Measurements from ENCODE around the gene TMEM248. TPM values are rescaled to one million over a fixed set of nuclear protein-coding genes. Genes with fewer than 3 reads are reported as not detected.
"Not testable (repeated sequence)": the region's sequence is repeated elsewhere in the genome, so short reads cannot be mapped to it uniquely, and the experiment has no call there.

The TMEM248 gene
- total RNA-seq, 2 experiments from 2014 or later, result 64.7 to 67.4 TPM

GRCh38 chr7:66974986-66975590 lies 54.1 kb downstream of the TMEM248 start:
- Mint-ChIP-seq H3K36me3 (ENCODE audit: low read depth) (no peaks in the 10 kb centered on the region), H3K27ac (no peak overlapping the region), H3K9me3 (peaks cover 3% of the 10 kb centered on the region), H3K27me3 (no peaks in the 10 kb centered on the region), H3K4me1 (ENCODE audit: low read depth) (no peaks in the 10 kb centered on the region), H3K4me3 (no peak overlapping the region)
- no peaks in the 10 kb centered on the region for H3K27me3 ChIP-seq (ENCODE audit: control insufficient read depth in 1 of 2, insufficient read depth in 2 of 2, low read length in 2 of 2)
- no peak overlapping the region for H3K27ac ChIP-seq (ENCODE audit: low read depth in 1 of 2, low read length in 2 of 2)
- intact Hi-C loops (cut with DNase I, micrococcal nuclease), result no loop called here
- POLR2A ChIA-PET, result no interaction called here
- CTCF ChIA-PET, result no interaction called here
- H3K36me3 ChIP-seq (ENCODE audit: insufficient read depth, low read length), result no peaks in the 10 kb centered on the region
- no peaks in the 10 kb centered on the region for H3K4me1 ChIP-seq (ENCODE audit: insufficient read depth, low read length)
- H3K9me3 ChIP-seq (ENCODE audit: control insufficient read depth in 1 of 2, insufficient read depth in 1 of 2, low read length in 2 of 2), result peaks cover under 1 to 9% of the 10 kb centered on the region in 2 experiments
- no peak overlapping the region for H3K4me3 ChIP-seq (ENCODE audit: low read length)
- DNase-seq (no peak), ATAC-seq (ENCODE audit: poor library complexity) (no peak)
- TF ChIP-seq CTCF (IDR thresholded peaks at IDR 0.05), result no peak

- ATAC-seq (ENCODE audit: poor library complexity); H3K27me3 Mint-ChIP-seq; H3K4me3 ChIP-seq (ENCODE audit: low read length); H3K27me3 ChIP-seq (ENCODE audit: control insufficient read depth in 1 of 2, insufficient read depth in 2 of 2, low read length in 2 of 2); DNase-seq; H3K4me1 Mint-ChIP-seq (ENCODE audit: low read depth); H3K27ac ChIP-seq (ENCODE audit: low read depth in 1 of 2, low read length in 2 of 2); H3K4me1 ChIP-seq (ENCODE audit: insufficient read depth, low read length); CTCF ChIA-PET; intact Hi-C loops (cut with DNase I, micrococcal nuclease); H3K27ac Mint-ChIP-seq; H3K36me3 Mint-ChIP-seq (ENCODE audit: low read depth); H3K36me3 ChIP-seq (ENCODE audit: insufficient read depth, low read length); POLR2A ChIA-PET; H3K4me3 Mint-ChIP-seq: not testable (repeated sequence)
- H3K9me3 ChIP-seq (ENCODE audit: control insufficient read depth in 1 of 2, insufficient read depth in 1 of 2, low read length in 2 of 2), result peaks cover 8 to 18% of the 10 kb centered on the region in 2 experiments
- H3K9me3 Mint-ChIP-seq, result peaks cover 13% of the 10 kb centered on the region
Observed at GRCh38 chr7:66978312-66978711, 57.3 kb downstream of the TMEM248 start.

- POLR2A ChIA-PET; H3K27ac Mint-ChIP-seq; ATAC-seq (ENCODE audit: poor library complexity); H3K4me1 ChIP-seq (ENCODE audit: insufficient read depth, low read length); H3K4me3 Mint-ChIP-seq; DNase-seq; CTCF ChIA-PET; H3K4me3 ChIP-seq (ENCODE audit: low read length); H3K4me1 Mint-ChIP-seq (ENCODE audit: low read depth); H3K27ac ChIP-seq (ENCODE audit: low read depth in 1 of 2, low read length in 2 of 2); H3K27me3 ChIP-seq (ENCODE audit: control insufficient read depth in 1 of 2, insufficient read depth in 2 of 2, low read length in 2 of 2); H3K36me3 ChIP-seq (ENCODE audit: insufficient read depth, low read length); intact Hi-C loops (cut with DNase I, micrococcal nuclease); H3K36me3 Mint-ChIP-seq (ENCODE audit: low read depth); H3K27me3 Mint-ChIP-seq: not testable (repeated sequence)
- peaks cover 13% of the 10 kb centered on the region for H3K9me3 Mint-ChIP-seq
- H3K9me3 ChIP-seq (ENCODE audit: control insufficient read depth in 1 of 2, insufficient read depth in 1 of 2, low read length in 2 of 2), result peaks cover 8 to 18% of the 10 kb centered on the region in 2 experiments
Observed at GRCh38 chr7:66979013-66979412, 58.0 kb downstream of the TMEM248 start.

- H3K36me3 ChIP-seq (ENCODE audit: insufficient read depth, low read length); H3K36me3 Mint-ChIP-seq (ENCODE audit: low read depth); H3K4me1 Mint-ChIP-seq (ENCODE audit: low read depth); DNase-seq; H3K27me3 ChIP-seq (ENCODE audit: control insufficient read depth in 1 of 2, insufficient read depth in 2 of 2, low read length in 2 of 2); H3K27ac ChIP-seq (ENCODE audit: low read depth in 1 of 2, low read length in 2 of 2); ATAC-seq (ENCODE audit: poor library complexity); H3K27me3 Mint-ChIP-seq; H3K27ac Mint-ChIP-seq; intact Hi-C loops (cut with DNase I, micrococcal nuclease); POLR2A ChIA-PET; H3K4me1 ChIP-seq (ENCODE audit: insufficient read depth, low read length); H3K4me3 Mint-ChIP-seq; H3K4me3 ChIP-seq (ENCODE audit: low read length); CTCF ChIA-PET: not testable (repeated sequence)
- peaks cover 8 to 18% of the 10 kb centered on the region in 2 experiments for H3K9me3 ChIP-seq (ENCODE audit: control insufficient read depth in 1 of 2, insufficient read depth in 1 of 2, low read length in 2 of 2)
- H3K9me3 Mint-ChIP-seq, result peaks cover 13% of the 10 kb centered on the region
Observed at GRCh38 chr7:66980336-66980735, 59.3 kb downstream of the TMEM248 start.

GRCh38 chr7:66989552-66989951 lies 68.5 kb downstream of the TMEM248 start:
- intact Hi-C loops (cut with DNase I, micrococcal nuclease); H3K27me3 ChIP-seq (ENCODE audit: control insufficient read depth in 1 of 2, insufficient read depth in 2 of 2, low read length in 2 of 2); H3K4me3 Mint-ChIP-seq; H3K9me3 Mint-ChIP-seq; H3K9me3 ChIP-seq (ENCODE audit: control insufficient read depth in 1 of 2, insufficient read depth in 1 of 2, low read length in 2 of 2); ATAC-seq (ENCODE audit: poor library complexity); DNase-seq; H3K27me3 Mint-ChIP-seq; CTCF ChIA-PET; POLR2A ChIA-PET; H3K4me1 ChIP-seq (ENCODE audit: insufficient read depth, low read length); H3K4me3 ChIP-seq (ENCODE audit: low read length); H3K27ac ChIP-seq (ENCODE audit: low read depth in 1 of 2, low read length in 2 of 2); H3K27ac Mint-ChIP-seq: not testable (repeated sequence)
- H3K4me1 Mint-ChIP-seq (ENCODE audit: low read depth), result peaks cover 20% of the 10 kb centered on the region
- H3K36me3 Mint-ChIP-seq (ENCODE audit: low read depth), result peaks cover 69% of the 10 kb centered on the region
- H3K36me3 ChIP-seq (ENCODE audit: insufficient read depth, low read length), result peaks cover 59% of the 10 kb centered on the region

GRCh38 chr7:66994051-66994450 lies 73.0 kb downstream of the TMEM248 start:
- peak overlapping the region in 1 of 2 donors; percentile 99 for H3K27ac ChIP-seq (ENCODE audit: low read depth in 1 of 2, low read length in 2 of 2)
- not testable (repeated sequence) for H3K27me3 Mint-ChIP-seq; H3K9me3 Mint-ChIP-seq; H3K27me3 ChIP-seq (ENCODE audit: control insufficient read depth in 1 of 2, insufficient read depth in 2 of 2, low read length in 2 of 2); DNase-seq; H3K9me3 ChIP-seq (ENCODE audit: control insufficient read depth in 1 of 2, insufficient read depth in 1 of 2, low read length in 2 of 2); ATAC-seq (ENCODE audit: poor library complexity)
- peaks cover 69% of the 10 kb centered on the region for H3K36me3 Mint-ChIP-seq (ENCODE audit: low read depth)
- ChIA-PET POLR2A (interaction anchor here (0.6 to 3.5 kb wide), 7 partner anchors 72 to 1224 kb away, joined by 3 to 71 read pairs (median 11); partner anchors contain the start of gene TMEM248), CTCF (interaction anchor here (0.6 to 1.0 kb wide), 3 partner anchors 39 to 72 kb away, joined by 3 to 6 read pairs (median 5); no protein-coding TSS in a partner anchor)
- peak overlapping the region; percentile 77 for H3K4me3 ChIP-seq (ENCODE audit: low read length)
- peak overlapping the region; percentile 98 for H3K4me3 Mint-ChIP-seq
- intact Hi-C loops (cut with DNase I, micrococcal nuclease), result loop anchor here (5.0 to 10.0 kb wide), 8 partner anchors 67 to 1119 kb away; partner anchors contain the start of genes RABGEF1 (in 1 of the 2), TMEM248 (in 1 of the 2) and VKORC1L1 (in 1 of the 2)
- H3K4me1 Mint-ChIP-seq (ENCODE audit: low read depth), result peaks cover 35% of the 10 kb centered on the region
- peaks cover 14% of the 10 kb centered on the region for H3K4me1 ChIP-seq (ENCODE audit: insufficient read depth, low read length)
- H3K27ac Mint-ChIP-seq, result peak overlapping the region; percentile 96
- peaks cover 42% of the 10 kb centered on the region for H3K36me3 ChIP-seq (ENCODE audit: insufficient read depth, low read length)

Data from CD4-positive, alpha-beta T cell (primary cell).